CD4-positive, alpha-beta T cell treated with Interleukin-15 for 4 hours (primary cell): ENCODE data around the gene SOCS4.
"Not testable (repeated sequence)": the region's sequence is repeated elsewhere in the genome, so short reads cannot be mapped to it uniquely, and the experiment has no call there.

Experiments
- DNase-seq: peaks from one replicate; pipeline ENCODE4 v3.0.0-alpha.2; 2020; ENCODE audit warnings: low spot score

Gene SOCS4

DNA sequence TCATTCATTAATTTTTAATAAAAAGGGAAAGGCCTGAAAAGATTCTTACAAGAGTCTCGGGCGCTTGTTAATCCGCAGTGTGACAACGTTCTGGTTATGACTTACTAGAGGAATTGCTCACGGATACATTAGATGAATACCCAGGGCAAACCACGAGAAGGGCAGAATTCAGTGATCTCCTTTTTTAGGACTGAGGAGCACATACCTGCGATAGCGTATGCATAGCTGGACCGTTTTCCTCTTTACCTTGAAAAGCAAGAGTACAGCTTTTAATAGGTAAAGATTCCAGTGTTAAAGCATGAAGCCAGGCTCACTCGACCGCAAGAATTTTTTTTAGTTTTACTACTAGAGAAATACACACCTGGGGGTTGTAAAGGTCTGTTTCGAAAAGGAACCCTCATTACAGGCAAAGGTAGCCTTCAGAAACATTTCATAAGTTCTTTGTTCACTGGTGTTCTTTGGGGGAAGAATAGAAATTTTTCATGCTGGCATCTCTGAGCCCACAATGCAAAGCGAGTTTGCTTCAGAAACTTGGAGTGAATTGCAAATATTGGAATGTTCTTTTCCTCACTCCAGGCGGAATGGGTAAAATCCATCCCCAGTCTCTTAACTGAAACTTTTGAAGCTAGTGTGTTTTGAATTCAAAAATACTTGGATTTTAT is 25.4 kb downstream of the SOCS4 start:
- no peak for DNase-seq

DNA sequence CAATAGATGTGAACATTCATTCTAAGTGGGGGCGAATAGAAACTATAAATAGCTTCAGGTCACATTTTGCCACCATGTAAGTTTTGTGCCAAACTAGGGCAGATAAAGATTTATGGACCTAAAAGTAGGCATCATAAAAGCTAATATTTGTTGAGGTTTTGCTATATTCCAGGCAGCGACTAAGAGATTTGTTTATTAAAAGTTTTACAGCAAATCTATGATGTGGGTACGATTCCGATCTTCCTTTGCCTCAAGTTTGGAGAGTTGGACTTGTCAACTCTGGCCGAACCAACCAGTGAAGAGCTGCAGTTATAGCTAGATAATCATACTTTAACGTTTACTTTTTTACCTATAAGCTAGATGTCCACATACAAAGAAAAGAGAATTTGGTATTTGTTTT is 26.0 kb downstream of the SOCS4 start:
- no peak for DNase-seq

DNA sequence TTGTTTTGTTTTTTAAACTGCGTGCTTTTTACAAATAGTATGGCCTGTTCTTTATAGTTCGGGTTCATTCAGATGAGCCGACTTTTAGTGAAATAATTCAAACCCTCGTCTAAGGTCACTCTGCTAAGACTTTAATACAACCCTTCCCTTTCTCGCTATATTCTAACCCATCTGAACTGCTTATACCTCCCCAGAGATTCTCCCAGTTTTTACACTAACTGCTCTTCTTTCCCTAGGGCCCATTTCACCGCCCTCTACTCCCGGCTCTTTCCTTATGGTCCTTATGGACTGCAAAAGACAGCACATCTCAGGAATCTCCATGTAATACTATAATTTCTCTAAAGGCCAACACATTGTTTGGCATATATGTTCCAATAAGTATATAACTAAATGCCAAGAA is 26.5 kb downstream of the SOCS4 start:
- no peak for DNase-seq

DNA sequence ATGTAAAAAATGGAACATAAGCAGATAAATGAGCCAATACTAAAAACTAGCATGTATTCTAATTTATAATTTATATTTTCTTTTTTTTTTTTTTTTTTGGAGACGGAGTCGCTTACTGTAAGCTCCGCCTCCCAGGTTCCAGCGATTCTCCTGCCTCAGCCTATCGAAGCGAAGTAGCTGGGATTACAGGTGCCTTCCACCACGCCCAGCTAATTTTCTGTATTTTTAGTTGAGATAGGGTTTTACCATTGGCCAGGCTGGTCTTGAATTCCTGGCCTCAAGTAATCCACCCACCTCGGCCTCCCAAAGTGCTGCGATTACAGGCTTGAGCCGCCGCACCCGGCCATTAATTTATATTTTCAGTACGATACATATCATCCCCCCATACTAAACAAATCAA is 27.1 kb downstream of the SOCS4 start:
- no peak for DNase-seq

DNA sequence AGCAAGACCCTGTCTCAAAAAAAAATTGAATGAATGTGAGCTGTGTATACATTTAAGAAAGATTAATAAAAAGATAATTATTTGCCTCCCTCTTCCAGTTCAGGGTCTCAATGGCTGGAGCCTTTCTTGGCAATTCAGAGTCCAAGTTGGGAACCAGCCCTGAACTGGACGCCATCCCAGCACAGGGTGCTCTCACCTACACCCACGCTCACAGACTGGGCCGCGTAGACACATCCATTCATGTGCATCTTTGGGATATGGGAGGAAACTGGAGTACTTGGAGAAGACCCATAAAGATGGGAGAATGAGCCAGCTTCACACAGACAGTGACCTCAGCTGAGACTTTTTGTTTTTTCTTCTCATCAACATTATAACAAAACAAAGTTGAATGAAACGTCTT is 30.9 kb downstream of the SOCS4 start:
- DNase-seq = no peak

DNA sequence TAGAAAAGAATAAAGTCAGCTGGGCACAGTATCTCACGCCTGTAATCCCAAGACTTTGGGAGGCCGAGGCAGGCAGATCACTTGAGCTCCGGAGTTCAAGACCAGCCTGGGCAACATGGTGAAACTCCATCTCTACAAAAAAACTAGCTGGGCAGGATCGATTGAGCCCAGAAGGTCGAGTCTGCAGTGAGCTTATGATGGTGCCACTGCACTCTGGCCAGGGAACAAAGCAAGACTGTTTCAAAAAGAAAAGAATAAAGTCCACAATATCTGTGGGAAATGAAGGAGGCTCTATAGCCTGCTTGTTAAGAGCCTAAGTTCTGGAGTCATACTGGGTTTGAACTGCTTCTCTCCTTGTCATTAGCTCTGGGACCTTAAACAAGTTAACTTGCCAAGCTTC is 32.3 kb downstream of the SOCS4 start:
- no peak for DNase-seq

DNA sequence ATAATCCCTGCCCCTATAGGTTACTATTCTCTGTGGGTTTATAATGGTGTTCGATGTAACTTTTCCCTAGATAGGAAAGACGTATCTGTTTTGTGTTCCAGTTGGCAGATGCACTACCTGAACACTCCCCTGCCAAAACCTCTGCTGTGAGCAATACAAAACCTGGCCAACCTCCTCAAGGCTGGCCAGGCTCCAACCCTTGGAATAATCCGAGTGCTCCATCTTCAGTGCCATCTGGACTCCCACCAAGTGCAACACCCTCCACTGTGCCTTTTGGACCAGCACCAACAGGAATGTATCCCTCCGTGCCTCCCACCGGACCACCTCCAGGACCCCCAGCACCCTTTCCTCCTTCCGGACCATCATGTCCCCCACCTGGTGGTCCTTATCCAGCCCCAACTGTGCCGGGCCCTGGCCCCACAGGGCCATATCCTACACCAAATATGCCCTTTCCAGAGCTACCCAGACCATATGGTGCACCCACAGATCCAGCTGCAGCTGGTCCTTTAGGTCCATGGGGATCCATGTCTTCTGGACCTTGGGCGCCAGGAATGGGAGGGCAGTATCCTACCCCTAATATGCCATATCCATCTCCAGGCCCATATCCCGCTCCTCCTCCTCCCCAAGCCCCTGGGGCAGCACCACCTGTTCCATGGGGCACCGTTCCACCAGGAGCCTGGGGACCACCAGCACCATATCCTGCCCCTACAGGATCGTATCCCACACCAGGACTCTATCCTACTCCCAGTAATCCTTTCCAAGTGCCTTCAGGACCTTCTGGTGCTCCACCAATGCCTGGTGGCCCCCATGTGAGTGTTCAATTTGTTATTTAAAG is 35.7 kb downstream of the SOCS4 start:
- no peak for DNase-seq

DNA sequence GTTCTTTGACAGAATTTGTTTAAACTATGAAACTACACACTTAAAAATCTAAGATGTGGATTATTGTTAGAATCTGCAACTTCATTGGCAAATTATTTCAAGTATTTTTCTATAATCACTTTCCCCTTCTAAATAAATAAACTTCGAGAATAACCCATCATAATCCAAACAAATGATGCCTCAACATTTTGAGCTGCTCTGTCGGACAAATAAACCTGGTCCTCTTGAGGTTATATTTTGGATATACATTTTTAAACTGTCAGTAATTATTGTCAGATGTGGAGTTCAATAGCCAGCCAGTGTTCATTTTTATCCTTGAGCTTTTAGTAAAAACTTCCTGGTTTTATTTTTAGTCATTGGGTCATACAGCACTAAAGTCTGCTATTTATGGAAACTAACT is 37.9 kb downstream of the SOCS4 start:
- DNase-seq = not testable (repeated sequence)

DNA sequence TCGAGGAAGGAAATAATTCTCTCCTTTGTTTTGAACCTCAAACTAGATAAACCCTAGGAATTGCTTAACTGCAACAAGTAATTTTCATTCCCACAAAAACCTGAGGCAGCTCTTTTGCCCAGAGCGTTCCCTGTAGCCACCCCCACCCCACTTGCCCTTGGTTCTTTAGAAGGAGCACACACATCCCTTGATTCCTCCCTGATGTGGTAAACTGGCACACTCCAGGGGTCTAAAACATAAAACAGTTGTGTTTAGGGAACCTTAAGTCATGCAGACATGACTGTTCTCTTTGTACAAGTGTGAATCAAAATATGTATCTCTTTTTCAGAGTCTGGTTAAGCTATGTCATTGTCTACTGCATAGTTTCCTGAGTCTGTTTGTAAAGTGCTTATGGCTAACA is 38.4 kb downstream of the SOCS4 start:
- no peak for DNase-seq

DNA sequence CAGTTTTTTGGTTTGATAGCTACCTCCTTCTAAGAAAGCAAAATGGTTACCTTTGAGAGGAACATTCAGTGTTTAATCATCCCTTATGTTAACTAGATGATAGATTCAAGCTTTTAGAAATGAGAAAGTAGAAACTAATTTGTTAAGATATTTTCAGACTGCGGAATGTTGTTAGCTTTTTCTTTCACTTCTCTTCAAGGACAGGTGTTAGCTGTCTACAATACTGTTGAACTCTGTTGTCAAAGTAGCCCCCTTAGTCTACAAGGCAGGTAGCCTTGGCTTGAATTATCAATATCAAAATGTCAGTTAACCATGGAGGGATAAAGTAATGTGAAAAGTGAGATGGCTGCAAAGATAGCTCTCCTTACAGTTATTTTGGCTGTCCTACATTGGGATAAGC is 39.2 kb downstream of the SOCS4 start:
- DNase-seq = no peak

DNA sequence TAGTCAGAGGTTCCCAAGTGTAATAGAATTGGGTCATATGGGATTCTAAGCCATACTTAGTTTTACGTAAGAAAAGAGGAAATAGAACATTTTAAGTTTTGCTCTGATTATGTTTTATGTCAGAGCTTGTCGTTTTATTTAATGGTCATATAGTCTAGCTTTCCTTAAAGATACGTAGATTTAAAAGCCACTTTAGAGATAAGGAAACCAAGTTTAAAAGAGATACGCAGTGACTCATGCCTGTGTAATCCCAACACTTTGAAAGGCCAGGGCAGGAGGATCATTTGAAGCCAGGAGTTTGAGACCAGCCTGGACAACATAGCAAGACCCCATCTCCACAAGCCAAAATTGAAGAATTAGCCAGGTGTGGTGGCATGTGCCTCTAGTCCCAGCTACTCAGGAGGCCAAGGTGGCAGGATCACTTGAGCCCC is 44.0 kb downstream of the SOCS4 start:
- no peak for DNase-seq

DNA sequence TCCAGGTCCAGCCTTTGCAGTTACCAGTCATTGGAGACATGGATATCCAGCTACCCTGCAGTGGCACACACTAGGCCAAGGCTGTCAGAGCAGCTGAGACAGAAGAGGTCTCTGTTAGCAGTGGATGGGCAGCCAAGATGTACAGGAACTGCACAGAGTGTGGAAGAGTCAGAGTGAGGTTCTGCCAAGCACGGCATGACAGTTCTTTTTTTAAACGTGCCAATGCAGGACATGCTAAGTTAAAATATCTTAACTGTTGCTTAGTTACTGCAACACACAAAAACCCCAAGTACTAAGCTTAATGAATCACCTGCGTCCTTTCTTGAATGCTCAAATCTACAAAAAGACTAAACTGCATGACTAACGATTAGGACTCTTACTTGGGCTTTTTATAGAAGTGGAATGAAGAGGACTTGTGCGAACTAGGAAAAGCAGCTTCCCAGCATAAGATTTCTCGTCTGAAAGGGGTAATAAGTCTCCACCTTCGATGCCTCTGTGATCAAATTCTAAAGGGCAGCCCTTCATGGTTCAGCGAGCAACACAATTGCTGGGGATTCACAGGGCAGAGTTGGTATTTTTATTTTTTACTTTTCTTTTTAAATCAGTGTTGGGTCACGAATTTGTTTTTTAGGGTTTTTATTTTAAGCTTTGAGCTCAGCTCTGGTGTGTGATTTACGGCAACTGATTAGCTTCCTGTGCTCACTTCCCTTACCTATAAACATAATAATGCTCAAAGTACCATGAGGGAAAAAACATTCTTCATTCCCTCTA is 45.0 kb downstream of the SOCS4 start:
- DNase-seq = peak; percentile 59

DNA sequence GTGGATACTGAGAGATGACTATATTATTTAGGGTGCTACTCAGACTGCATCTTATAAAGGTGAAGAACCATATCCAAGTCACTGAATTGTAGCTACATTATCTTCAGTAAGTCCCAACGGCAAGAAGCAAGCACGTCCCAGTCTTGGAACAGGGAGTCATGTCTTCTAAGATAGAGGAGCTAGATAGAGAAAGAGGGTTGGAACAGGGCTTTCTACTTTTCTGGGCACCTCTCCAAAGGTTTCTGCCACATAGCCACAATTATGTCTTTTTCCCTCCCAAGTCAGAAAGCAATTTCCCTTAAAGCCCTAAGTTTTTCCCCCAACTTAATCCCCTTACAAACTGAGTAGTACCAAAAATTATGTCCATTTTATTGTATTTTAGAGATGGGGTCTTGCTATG is 46.8 kb downstream of the SOCS4 start:
- no peak for DNase-seq

DNA sequence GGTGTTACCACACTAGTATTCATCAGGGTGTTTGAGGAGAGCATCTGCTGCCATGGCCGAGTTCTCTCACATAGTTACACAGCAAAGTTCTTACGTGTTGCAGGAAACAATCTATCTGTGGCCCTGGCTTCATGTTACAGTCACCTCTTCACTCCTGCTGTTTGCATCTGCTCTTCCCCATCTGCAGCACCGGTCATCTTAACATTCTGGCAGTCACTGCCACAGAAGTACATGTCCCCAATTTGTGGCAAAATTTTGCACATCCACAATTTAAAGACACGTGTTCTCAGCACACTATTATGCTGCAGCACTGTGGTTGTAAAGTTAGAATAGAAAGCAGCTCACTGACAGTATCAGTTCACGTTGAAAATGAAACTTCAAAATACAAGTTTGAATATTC is 47.6 kb downstream of the SOCS4 start:
- DNase-seq = peak; percentile 12

DNA sequence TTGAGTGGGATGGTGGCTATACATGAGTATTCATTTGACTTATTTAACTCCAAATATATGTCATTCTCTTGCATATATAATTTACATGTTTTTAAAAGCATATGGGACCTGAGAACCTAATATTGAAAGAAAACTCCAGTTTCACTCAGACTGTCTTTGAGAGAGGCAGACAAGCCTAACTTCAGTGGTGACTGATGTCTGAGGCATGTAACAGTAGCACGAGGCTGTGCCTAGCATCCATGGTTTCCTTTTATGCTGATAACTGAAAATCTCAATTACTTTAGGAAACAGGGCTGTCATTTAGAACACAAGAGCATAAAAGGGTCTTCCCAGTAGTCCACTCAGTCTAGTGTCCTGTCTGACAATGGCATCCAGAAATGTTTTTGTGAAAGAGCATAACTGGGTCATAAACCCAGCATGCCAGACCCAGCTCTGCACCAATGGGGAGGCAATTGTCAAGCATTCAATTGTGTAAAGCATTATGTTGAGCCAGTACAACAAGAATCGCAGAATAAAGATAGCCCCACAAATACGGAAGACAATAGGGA is 48.7 kb downstream of the SOCS4 start:
- DNase-seq = no peak

DNA sequence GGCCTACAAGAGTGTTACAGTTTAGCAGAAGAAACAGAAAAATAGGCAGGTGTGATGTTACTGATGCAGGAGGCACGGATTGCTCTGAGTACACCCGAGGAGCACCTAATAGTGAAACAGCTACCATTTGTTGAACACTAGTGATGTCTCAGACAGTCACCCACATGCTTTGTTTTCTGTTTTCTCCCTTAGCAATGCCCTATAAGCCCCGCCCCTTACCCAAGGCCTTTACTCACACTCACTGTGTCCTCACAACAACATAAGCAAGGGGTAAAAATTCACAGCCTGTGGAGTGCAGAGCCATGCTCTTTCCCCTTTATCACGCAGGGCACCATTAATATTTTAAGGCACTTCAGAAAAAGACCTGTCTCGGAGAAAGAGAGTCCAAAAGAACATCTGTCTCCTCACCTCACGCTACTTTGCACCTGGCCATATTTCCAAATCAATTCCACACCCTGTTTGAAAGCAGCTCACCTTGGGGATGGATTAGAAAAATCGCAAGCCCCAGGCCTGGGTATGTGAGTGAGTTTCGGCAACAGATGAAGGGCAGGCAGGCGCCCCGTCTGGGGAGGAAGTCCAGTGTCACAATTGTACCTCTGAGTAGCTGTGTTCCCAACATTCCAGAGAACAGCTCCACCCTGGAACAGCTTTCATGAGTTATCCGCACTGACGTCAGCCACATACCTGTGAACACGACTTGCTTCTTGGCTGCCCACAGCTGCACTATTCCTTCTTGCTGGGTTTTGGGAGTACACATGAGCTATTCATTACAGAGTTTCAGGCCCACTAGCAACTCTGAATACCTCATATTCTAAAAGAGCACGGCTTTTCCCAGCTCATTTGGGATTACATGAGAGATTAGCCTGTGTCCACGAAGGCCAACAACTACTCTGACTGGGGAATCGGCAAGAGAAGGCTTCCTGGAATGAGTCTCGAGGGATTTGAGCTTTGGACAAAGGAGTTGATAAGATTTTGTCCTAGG is 50.4 kb downstream of the SOCS4 start:
- peak; percentile 48 for DNase-seq

DNA sequence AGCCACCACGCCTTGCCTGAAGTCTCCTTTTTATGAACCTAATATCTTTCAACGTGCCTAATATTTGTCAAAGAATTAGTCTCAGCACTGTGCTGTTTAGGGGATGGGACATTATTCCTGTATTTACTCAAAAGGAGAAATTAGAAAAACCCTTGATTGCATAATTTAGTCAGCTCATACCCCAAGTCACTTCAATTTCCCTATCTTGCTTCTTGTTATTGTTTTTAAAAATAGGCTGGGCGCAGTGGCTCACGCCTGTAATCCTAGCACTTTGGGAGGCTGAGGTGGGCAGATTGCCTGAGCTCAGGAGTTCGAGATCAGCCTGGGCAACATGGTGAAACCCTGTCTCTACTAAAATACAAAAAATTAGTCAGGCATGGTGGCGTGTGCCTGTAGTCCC is 52.9 kb downstream of the SOCS4 start:
- not testable (repeated sequence) for DNase-seq

DNA sequence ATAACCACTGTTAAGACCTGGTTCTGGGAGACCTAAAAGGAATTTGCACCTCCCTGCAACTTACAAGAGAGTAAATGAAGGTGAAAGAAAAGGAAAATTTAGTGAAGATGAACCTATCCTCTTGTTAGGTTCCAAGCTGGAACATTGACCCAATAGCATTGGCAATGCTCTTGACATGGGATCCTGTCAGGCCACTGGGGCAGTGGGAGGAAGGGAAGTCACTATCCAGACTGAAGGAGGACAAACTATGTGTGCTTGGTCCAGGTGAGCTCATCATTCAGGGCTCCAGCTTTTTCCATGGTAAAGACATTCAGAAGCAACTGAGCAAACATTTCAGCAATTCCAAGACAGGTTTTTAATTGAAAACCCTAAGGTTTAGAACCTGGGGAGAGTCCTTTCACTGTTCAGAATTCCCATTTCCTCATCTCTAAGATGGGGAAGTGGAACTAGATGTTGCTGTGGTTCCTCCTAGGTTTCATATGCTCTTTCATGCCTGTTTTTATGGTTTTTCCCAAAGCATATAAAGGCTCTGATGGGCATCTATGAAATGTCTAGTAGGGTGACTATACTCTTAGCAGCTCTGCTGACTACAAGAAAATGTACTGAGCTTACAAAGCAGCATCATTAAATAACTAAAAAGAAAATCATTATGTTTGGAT is 57.5 kb downstream of the SOCS4 start:
- no peak for DNase-seq

DNA sequence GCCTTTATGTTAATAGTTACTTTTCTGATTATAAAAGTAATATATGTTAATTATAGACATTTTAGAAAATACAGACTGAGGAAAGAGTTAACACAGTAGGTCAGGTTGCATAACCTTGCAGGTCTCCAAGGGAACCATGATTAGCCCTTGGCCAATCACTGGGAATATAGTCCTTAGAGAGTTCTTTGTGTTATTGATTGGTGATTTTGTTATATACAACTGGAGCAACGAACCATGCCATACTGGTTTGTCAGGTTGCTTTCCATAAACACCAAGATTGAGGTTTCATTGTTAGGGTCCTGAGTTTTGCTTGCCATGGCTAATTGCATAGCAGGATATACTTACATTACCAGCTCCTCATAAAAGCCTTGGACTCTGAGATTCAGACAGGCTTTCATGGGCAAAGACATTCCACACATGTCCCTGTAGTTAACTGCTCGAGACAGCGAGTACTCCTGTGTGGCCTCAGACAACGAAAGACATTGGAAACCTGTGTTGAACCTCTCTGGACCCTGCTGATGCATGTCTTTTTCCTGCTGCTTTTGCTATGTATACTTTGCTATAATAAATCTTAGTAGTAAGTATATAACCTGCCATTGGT is 58.1 kb downstream of the SOCS4 start:
- DNase-seq = no peak

DNA sequence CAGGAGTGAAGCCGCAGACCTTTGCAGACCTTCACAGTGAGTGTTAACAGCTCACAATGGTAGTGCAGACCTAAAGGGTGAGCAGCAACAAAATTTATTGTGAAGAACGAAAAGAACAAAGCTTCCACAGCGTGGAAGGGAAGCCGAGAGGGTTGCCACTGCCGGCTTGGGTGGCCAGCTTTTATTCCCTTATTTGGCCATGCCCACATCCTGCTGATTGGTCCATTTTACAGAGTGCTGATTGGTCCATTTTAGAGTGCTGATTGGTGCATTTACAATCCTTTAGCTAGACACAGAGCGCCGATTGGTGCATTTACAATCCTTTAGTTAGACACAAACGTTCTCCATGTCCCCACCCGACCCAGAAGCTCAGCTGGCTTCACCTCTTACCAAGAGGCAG is 59.9 kb downstream of the SOCS4 start:
- DNase-seq = no peak
